Fibroblast of skin of scalp (primary cell): Measurements from ENCODE around the gene ZNF446.
"Not testable (repeated sequence)": the region's sequence is repeated elsewhere in the genome, so short reads cannot be mapped to it uniquely, and the experiment has no call there.

ENCODE experiments used
- DNase-seq: peaks from one replicate; pipeline ENCODE4 v3.0.0-alpha.2; 2013

ZNF446 gene

GRCh38 chr19:58470837-58471543, 5.2 kb upstream of the ZNF446 start:
- not testable (repeated sequence) for DNase-seq

- no peak for DNase-seq
Observed at GRCh38 chr19:58471736-58472135, 4.4 kb upstream of the ZNF446 start.

GRCh38 chr19:58473775-58474174, 2.4 kb upstream of the ZNF446 start:
- no peak for DNase-seq

- DNase-seq, result peak; percentile 74
Observed at GRCh38 chr19:58474291-58474996, 1.7 kb upstream of the ZNF446 start.

GRCh38 chr19:58474997-58475713, 997 bp upstream of the ZNF446 start:
- no peak for DNase-seq

GRCh38 chr19:58476498-58477015, 405 bp downstream of the ZNF446 start:
- DNase-seq, result peak; percentile 7

GRCh38 chr19:58477130-58477529, 978 bp downstream of the ZNF446 start:
- no peak for DNase-seq

GRCh38 chr19:58477871-58478270, 1.7 kb downstream of the ZNF446 start:
- DNase-seq, result no peak

- DNase-seq, result no peak
Observed at GRCh38 chr19:58479303-58479702, 3.2 kb downstream of the ZNF446 start.

GRCh38 chr19:58479736-58480480, 3.8 kb downstream of the ZNF446 start:
- no peak for DNase-seq

GRCh38 chr19:58480481-58480830, 4.3 kb downstream of the ZNF446 start:
- DNase-seq, result no peak

- DNase-seq, result no peak
Observed at GRCh38 chr19:58480831-58481230, 4.7 kb downstream of the ZNF446 start.

- no peak for DNase-seq
Observed at GRCh38 chr19:58482372-58482771, 6.2 kb downstream of the ZNF446 start.

- no peak for DNase-seq
Observed at GRCh38 chr19:58483776-58484175, 7.6 kb downstream of the ZNF446 start.

- not testable (repeated sequence) for DNase-seq
Observed at GRCh38 chr19:58484349-58484748, 8.2 kb downstream of the ZNF446 start.

- no peak for DNase-seq
Observed at GRCh38 chr19:58491393-58491792, 15.2 kb downstream of the ZNF446 start.

GRCh38 chr19:58492265-58492664, 16.1 kb downstream of the ZNF446 start:
- DNase-seq, result no peak

- no peak for DNase-seq
Observed at GRCh38 chr19:58497634-58498170, 21.6 kb downstream of the ZNF446 start.

GRCh38 chr19:58498316-58499020, 22.3 kb downstream of the ZNF446 start:
- DNase-seq, result no peak

- DNase-seq, result peak; percentile 99
Observed at GRCh38 chr19:58499021-58499927, 23.1 kb downstream of the ZNF446 start.

- no peak for DNase-seq
Observed at GRCh38 chr19:58500242-58500641, 24.1 kb downstream of the ZNF446 start.
